HG02678 (cell line): Measurements from ENCODE around the gene SOX13.

Source experiments
- ATAC-seq: cut with Tn5 transposase; IDR thresholded peaks from one replicate; pipeline ENCODE4 v1.9.1; 2021; ENCODE audit warnings: mild to moderate bottlenecking, moderate library complexity; ENCODE audit not compliant: unreplicated experiment

SOX13 gene

GRCh38 chr1:204176049-204176448 lies 103.1 kb downstream of the SOX13 start:
- no peak for ATAC-seq

DNA sequence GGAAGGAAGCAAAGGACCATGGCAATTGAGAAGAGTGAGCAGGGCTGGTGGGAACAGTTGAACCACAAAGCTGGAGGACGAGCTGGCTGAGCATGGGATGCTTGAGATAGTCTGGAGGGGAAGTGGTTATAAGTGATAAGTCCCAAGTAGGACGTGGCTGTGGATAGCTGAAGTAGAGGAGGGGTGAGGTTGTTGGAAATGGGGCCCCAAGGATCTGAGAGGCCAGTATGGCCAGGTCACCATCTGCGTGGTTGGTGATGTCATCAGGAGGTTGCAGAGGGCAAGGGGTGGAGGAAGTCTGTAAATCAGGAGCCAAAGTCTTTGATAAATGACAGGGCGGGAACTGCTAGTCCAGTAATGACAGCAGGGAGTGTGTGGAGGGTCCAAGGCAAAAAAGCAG lies 104.2 kb downstream of the SOX13 start:
- ATAC-seq = no peak
